Heart left ventricle (tissue), 13 donors: ENCODE data around the gene SMOC2.

Experiments
- POLR2A ChIP-seq, 2 donors: fragments of 450-650 bp; IDR thresholded peaks; one replicate each; pipeline ENCODE4 v1.6.1; 2017; ENCODE audit warnings: antibody characterized with exemption in 2 of 2, mild to moderate bottlenecking in 2 of 2, moderate library complexity in 2 of 2
- TF ChIP-seq, protein P1 (sequence below), 12 donors: fragments of 200-600 bp; sonication (generic) in 4 of 12; IDR thresholded peaks; one replicate each; pipeline versions ENCODE4 v1.5.0 to v1.8.0; 2018 to 2022; ENCODE audit warnings: antibody characterized with exemption in 12 of 12, mild to moderate bottlenecking in 5 of 12
- donor health status: ischemic (EF 13 %, LVEDD 7.1; RV severe dilation, severe dysfunction).
- donor health status: DM: no; HTN: yes; CAD: no.
- donor health status: DM: no; HTN: no; CAD: no.
- donor health status: ischemic (EF 25% LVEDD 6.9; RV normal size, moderate dysfunction).
- donor health status: ischemic (EF 25% LVEDD 5.7; RV mildly dilated, moderate dysfunction).
- donor health status: ischemic (EF 35%, LVEDD 5.7; RV mildly dilated, moderate dysfunction).
- donor health status: nonischemic (EF 11% LVEDD 7.7; RV severe dilation, severe dysfunction).
- donor health status: DM: yes; HTN: yes; CAD: no.
- donor health status: PGD.
- donor health status: ischemic (EF 29% LVEDD 5.4; RV normal size, mild dysfunction).
- donor health status: nonischemic (EF 23%, LVEDD 6.1; RV moderate dilation, normal function).

DNA sequence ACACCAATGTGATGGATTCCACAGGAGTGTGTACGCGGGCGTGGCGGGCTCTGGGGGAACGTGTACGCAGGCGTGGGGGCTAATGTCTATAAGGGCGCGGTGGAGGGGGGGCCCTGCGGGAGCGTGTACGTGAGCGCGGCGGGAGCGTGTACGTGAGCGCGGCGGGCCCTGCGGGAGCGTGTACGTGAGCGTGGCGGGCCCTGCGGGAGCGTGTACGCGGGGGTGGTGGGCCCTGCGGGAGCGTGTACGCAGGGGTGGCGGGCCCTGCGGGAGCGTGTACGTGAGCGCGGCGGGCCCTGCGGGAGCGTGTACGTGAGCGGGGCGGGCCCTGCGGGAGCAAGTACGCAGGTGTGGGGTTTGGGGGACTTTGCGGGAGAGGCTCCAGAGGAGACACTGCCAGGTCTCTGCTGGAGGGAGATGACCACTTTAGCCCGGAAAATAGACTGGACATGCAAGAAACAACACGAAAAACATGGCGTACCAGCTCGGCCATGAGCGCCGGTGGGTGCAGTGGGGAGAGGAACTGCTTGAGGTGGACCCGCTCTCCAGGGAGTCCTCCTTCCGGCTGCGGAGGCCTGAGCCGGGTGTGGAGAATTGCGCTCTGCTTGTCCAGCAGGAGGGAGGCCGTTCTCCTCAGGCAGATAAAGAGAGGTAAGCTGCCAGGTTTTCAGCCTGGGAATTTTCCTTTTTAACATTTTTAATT is 27.8 kb upstream of the SMOC2 start:
- TF ChIP-seq, protein P1, sequence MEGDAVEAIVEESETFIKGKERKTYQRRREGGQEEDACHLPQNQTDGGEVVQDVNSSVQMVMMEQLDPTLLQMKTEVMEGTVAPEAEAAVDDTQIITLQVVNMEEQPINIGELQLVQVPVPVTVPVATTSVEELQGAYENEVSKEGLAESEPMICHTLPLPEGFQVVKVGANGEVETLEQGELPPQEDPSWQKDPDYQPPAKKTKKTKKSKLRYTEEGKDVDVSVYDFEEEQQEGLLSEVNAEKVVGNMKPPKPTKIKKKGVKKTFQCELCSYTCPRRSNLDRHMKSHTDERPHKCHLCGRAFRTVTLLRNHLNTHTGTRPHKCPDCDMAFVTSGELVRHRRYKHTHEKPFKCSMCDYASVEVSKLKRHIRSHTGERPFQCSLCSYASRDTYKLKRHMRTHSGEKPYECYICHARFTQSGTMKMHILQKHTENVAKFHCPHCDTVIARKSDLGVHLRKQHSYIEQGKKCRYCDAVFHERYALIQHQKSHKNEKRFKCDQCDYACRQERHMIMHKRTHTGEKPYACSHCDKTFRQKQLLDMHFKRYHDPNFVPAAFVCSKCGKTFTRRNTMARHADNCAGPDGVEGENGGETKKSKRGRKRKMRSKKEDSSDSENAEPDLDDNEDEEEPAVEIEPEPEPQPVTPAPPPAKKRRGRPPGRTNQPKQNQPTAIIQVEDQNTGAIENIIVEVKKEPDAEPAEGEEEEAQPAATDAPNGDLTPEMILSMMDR (IDR thresholded peaks at IDR 0.05) = no peak
- no peak for TF ChIP-seq POLR2A (IDR thresholded peaks at IDR 0.05)
